Endothelial cell of umbilical vein (primary cell): ENCODE data around the gene STUM. TPM values are rescaled to one million over a fixed set of nuclear protein-coding genes. Genes with fewer than 3 reads are reported as not detected.

Experiments
- BruUV-seq: library from RNA; stranded (reverse); fragments of 400-500 nt; replicated peaks from 2 replicates; lab custom pipeline; 2021; lab: Mats Ljungman, UMichigan
- CTCF ChIA-PET: fragments of 300-600, 350-600 bp; sonication (Branson Sonifier 250); formaldehyde crosslinking; loops from one replicate; lab custom pipeline; 2021; ENCODE audit warnings: antibody characterized with exemption, inconsistent platforms; lab: Charles Lee
- POLR2A ChIA-PET: fragments of 300-600, 350-600 bp; sonication (Branson Sonifier 250); formaldehyde crosslinking; loops from one replicate; lab custom pipeline; 2021; ENCODE audit warnings: antibody characterized with exemption, inconsistent platforms; lab: Charles Lee
- DNase-seq: peaks from one replicate; pipeline ENCODE4 v3.0.0-alpha.2; 2011; ENCODE audit warnings: low read depth, low spot score
- FAIRE-seq: peaks from 2 replicates; lab custom pipeline; 2011; peaks lifted over from hg19 to GRCh38; lab: Jason Lieb, UNC
- H2AFZ ChIP-seq: 2 replicates; pipeline ENCODE4 v1.6.0; 2012; ENCODE audit warnings: low read depth, low read length, control low read depth, inconsistent platforms
- H3K27ac ChIP-seq: 2 replicates; pipeline ENCODE4 v1.5.1; 2011; ENCODE audit warnings: low read depth, mild to moderate bottlenecking, control low read depth, low read length, moderate library complexity; ENCODE audit not compliant: insufficient read depth
- H3K27me3 ChIP-seq, 2 experiments: 2 replicates each; pipeline versions ENCODE4 v1.6.0 to v1.6.1; 2011; ENCODE audit warnings: low read length in 2 of 2, mixed read lengths in 1 of 2; ENCODE audit not compliant: control insufficient read depth in 2 of 2, insufficient read depth in 2 of 2
- H3K36me3 ChIP-seq, 2 experiments: 2 replicates in 1 of 2; 3 replicates in 1 of 2; pipeline ENCODE4 v1.5.1; 2011; ENCODE audit warnings: low read length in 2 of 2, mild to moderate bottlenecking in 1 of 2, moderate library complexity in 1 of 2; ENCODE audit not compliant: control insufficient read depth in 2 of 2, insufficient read depth in 2 of 2; ENCODE audit errors: extremely low read depth in 1 of 2
- H3K4me1 ChIP-seq: 3 replicates; pipeline ENCODE4 v1.5.1; 2011; ENCODE audit warnings: mild to moderate bottlenecking, low read length; ENCODE audit not compliant: control insufficient read depth, insufficient read depth; ENCODE audit errors: extremely low read depth
- H3K4me2 ChIP-seq: 2 replicates; pipeline ENCODE4 v1.6.1; 2011; ENCODE audit warnings: low read length, control low read depth, mixed read lengths; ENCODE audit not compliant: insufficient read depth
- H3K4me3 ChIP-seq, 3 experiments: fragments of 200-600 bp in 1 of 3; sonication (generic), shearing (Covaris generic) in 1 of 3; replicated peaks in 1 of 3; 2 replicates each; pipeline ENCODE4 v1.5.1; 2011 to 2016; ENCODE audit warnings: control low read depth in 3 of 3, low read length in 3 of 3, mild to moderate bottlenecking in 2 of 3, inconsistent platforms in 1 of 3, low read depth in 1 of 3, moderate library complexity in 1 of 3; ENCODE audit not compliant: insufficient read depth in 1 of 3
- H3K79me2 ChIP-seq: 2 replicates; pipeline ENCODE4 v1.6.0; 2012; ENCODE audit warnings: low read length, inconsistent platforms; ENCODE audit not compliant: control insufficient read depth, insufficient read depth
- H3K9ac ChIP-seq: replicated peaks from 2 replicates; pipeline ENCODE3; 2011; ENCODE audit warnings: low read length, control low read depth; ENCODE audit not compliant: insufficient read depth; ENCODE audit errors: extremely low read depth
- H3K9me1 ChIP-seq: replicated peaks from 3 replicates; pipeline ENCODE4 v1.6.0; 2011; ENCODE audit warnings: mild to moderate bottlenecking, low read length; ENCODE audit not compliant: control insufficient read depth, insufficient read depth; ENCODE audit errors: extremely low read depth
- H3K9me3 ChIP-seq: replicated peaks from 2 replicates; pipeline ENCODE4 v1.5.1; 2012; ENCODE audit warnings: low read length, inconsistent platforms; ENCODE audit not compliant: control insufficient read depth, insufficient read depth
- H4K20me1 ChIP-seq: replicated peaks from 2 replicates; pipeline ENCODE3; 2011; ENCODE audit warnings: mild to moderate bottlenecking, low read length; ENCODE audit not compliant: control insufficient read depth, insufficient read depth; ENCODE audit errors: extremely low read depth
- CTCF ChIP-seq, 2 donors: IDR thresholded peaks; 1 replicate in 1 of 2; 2 replicates in 1 of 2; pipeline ENCODE4 v1.5.1; 2011; ENCODE audit warnings: low read length in 2 of 2, mild to moderate bottlenecking in 2 of 2, moderate library complexity in 2 of 2, control low read depth in 1 of 2, inconsistent platforms in 1 of 2, low read depth in 1 of 2; ENCODE audit not compliant: insufficient read depth in 1 of 2; ENCODE audit errors: extremely low read depth in 1 of 2
- FOS ChIP-seq: IDR thresholded peaks from 2 replicates; pipeline ENCODE4 v1.6.1; 2011; ENCODE audit warnings: mild to moderate bottlenecking, low read length, moderate library complexity, borderline replicate concordance; ENCODE audit not compliant: insufficient read depth
- MYC ChIP-seq: IDR thresholded peaks from one replicate; pipeline ENCODE4 v1.6.1; 2011; ENCODE audit warnings: mild to moderate bottlenecking, low read depth, low read length
- POLR2AphosphoS5 ChIP-seq: IDR thresholded peaks from 2 replicates; pipeline ENCODE4 v1.6.1; 2012; ENCODE audit warnings: low read depth, mild to moderate bottlenecking, control low read depth, low read length, moderate library complexity; ENCODE audit not compliant: insufficient read depth
- dilution Hi-C: fragments of 300-500 bp; cut with MboI; formaldehyde crosslinking; loops from one replicate; pipeline ENCODE4 v1.15.0; 2019; ENCODE audit warnings: low sequenced_read_pairs; ENCODE audit not compliant: extremely low pct_ligation_motif_present
- intact Hi-C: fragments of 100-400 bp; cut with micrococcal nuclease; formaldehyde crosslinking; loops from one replicate; pipeline ENCODE4 v1.10.0; 2022
- polyA plus RNA-seq, 4 experiments: library from polyadenylated mRNA; depleted of rRNA in 3 of 4; stranded (reverse) in 3 of 4; unstranded in 1 of 4; fragments of >200 nt; gene quantifications; 2 replicates each; pipeline versions ENCODE4 v1.2.1 to v1.2.3, GENCODE V29; 2011 to 2012; ENCODE audit warnings: missing spikeins in 1 of 4
- total RNA-seq: library from RNA; stranded (reverse); gene quantifications from 2 replicates; pipeline ENCODE4 v1.2.3, GENCODE V29; 2021
- TF ChIP-seq, protein P1 (sequence below): IDR thresholded peaks from 2 replicates; pipeline ENCODE4 v1.6.1; 2011; ENCODE audit not compliant: insufficient read depth, insufficient read length

STUM gene
- total and polyA plus RNA-seq, 2 donors (not counting 3 experiments of a cell fraction or from before 2014, with no cell fraction given): not detected

DNA sequence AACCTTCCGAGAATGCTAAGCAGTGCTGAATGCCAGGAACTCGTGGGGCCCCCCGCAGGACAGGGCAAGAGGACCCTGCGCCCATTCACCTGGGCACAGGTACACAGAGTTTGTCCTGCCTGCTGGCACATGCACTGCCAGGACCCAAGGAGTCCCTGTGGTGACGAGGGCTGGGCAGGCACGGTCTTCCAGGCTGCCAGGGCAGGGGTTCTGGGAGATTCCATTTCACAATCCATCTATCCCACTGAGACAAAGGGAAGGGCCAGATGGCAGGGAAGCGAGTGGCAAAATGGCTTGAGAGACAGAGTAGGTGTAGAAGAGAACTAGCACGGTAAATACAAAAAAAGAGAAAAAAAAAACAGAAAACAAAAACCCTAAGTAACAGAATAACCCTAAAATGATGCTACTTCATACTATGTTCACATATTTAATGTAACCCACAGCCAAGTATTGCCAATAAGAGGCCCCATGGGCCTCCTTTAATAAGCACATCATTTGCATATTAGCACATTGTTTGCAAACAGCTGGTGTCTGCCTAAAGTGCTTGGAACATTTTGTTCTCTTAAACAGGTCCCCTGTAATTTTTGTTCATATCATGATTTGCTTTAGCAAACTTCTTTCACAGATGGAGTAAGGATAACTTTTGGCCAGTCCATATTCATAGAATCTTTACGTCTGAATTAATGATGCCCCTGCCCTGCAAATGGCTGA, 83.8 kb downstream of the STUM start:
- no peak for DNase-seq
- TF ChIP-seq CTCF (IDR thresholded peaks at IDR 0.05; ENCODE audit: extremely low read depth in 1 of 2, insufficient read depth in 1 of 2, low read depth in 1 of 2, low read length in 2 of 2) (no peak), FOS (no peak), POLR2AphosphoS5 (no peak), MYC (no peak)
- TF ChIP-seq, protein P1, sequence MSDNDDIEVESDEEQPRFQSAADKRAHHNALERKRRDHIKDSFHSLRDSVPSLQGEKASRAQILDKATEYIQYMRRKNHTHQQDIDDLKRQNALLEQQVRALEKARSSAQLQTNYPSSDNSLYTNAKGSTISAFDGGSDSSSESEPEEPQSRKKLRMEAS: no peak
- peaks cover 0 to 5% of the 10 kb centered on the region in 2 experiments for H3K36me3 ChIP-seq
- BruUV-seq: no TSS peak
- dilution Hi-C loops: no loop called here
- H3K4me3 ChIP-seq: no peak overlapping the region
- no peaks in the 10 kb centered on the region for H3K79me2 ChIP-seq
- CTCF ChIA-PET: interaction anchor here (8.8 kb wide), 1 partner anchor 195 kb away, joined by 85 read pairs; no protein-coding TSS in a partner anchor
- no peak overlapping the region for H3K4me2 ChIP-seq
- H3K9me3 ChIP-seq: no peaks in the 10 kb centered on the region
- H3K9ac ChIP-seq: no peak overlapping the region
- H3K27me3 ChIP-seq: no peaks in the 10 kb centered on the region
- intact Hi-C loops: loop anchor here (5.0 kb wide), 3 partner anchors 260 to 805 kb away; no protein-coding TSS in a partner anchor
- POLR2A ChIA-PET: no interaction called here
- H3K27ac ChIP-seq: no peak overlapping the region
- H2AFZ ChIP-seq: no peak overlapping the region
- H3K4me1 ChIP-seq: no peaks in the 10 kb centered on the region
- no peaks in the 10 kb centered on the region for H3K9me1 ChIP-seq
- H4K20me1 ChIP-seq: no peaks in the 10 kb centered on the region
- FAIRE-seq: no peak
